HEK293T (cell line): ENCODE results near the gene LAYN.

Source experiments
- BHLHE40 ChIP-seq: fragments of 450-650 bp; IDR thresholded peaks from 2 replicates; pipeline ENCODE4 v1.6.1; 2016; ENCODE audit warnings: mild to moderate bottlenecking, moderate library complexity, borderline replicate concordance
- SP1 ChIP-seq: fragments of 450-650 bp; IDR thresholded peaks from 2 replicates; pipeline ENCODE4 v1.6.1; 2017

- TF ChIP-seq SP1 (no peak), BHLHE40 (no peak)
These were observed 8.0 kb downstream of the LAYN start for GRCh38 chr11:111548525-111548924.
